Measurements from ENCODE around the gene GALNT15.

- TF ChIP-seq CTCF (IDR thresholded peaks at IDR 0.05) (no peak), EZH2 (IDR thresholded peaks at IDR 0.05) (no peak)
These were observed 59.8 kb downstream of the GALNT15 start for GRCh38 chr3:16234281-16234680.
